Psoas muscle (tissue), 8 donors: ENCODE measurements around the gene TXNDC2. TPM values are rescaled to one million over a fixed set of nuclear protein-coding genes. Genes with fewer than 3 reads are reported as not detected.

Source experiments
- ATAC-seq, 4 donors: fragments of 200-7000 bp; cut with Tn5 transposase; one replicate each; pipeline ENCODE4 v1.9.1; 2020; ENCODE audit warnings: moderate library complexity in 3 of 4, mild to moderate bottlenecking in 2 of 4
- DNase-seq, 2 donors: peaks; one replicate each; pipeline ENCODE4 v3.0.0-alpha.2; 2020
- H3K27ac ChIP-seq: fragments of 200-600 bp; one replicate; pipeline ENCODE4 v1.8.0; 2022
- H3K27me3 ChIP-seq, 3 donors: fragments of 200-600 bp in 1 of 3; one replicate each; pipeline versions ENCODE4 v1.6.1 to v1.8.0; 2013 to 2022; ENCODE audit warnings: low read length in 2 of 3, mild to moderate bottlenecking in 2 of 3, moderate library complexity in 1 of 3; ENCODE audit not compliant: insufficient read depth in 3 of 3
- H3K36me3 ChIP-seq, 2 donors: fragments of 200-600 bp in 1 of 2; one replicate each; pipeline versions ENCODE4 v1.6.1 to v1.8.0; 2013 to 2022; ENCODE audit warnings: low read depth in 1 of 2, mild to moderate bottlenecking in 1 of 2, moderate library complexity in 1 of 2; ENCODE audit not compliant: insufficient read depth in 1 of 2
- H3K4me1 ChIP-seq: fragments of 200-600 bp; one replicate; pipeline ENCODE4 v1.8.0; 2022
- H3K4me3 ChIP-seq: fragments of 200-600 bp; one replicate; pipeline ENCODE4 v1.8.0; 2022; ENCODE audit warnings: mild to moderate bottlenecking
- H3K9me3 ChIP-seq: fragments of 200-600 bp; one replicate; pipeline ENCODE4 v1.8.0; 2022
- CTCF ChIP-seq: fragments of 200-600 bp; IDR thresholded peaks from one replicate; pipeline ENCODE4 v1.8.0; 2022; ENCODE audit warnings: antibody characterized with exemption
- WGBS, 3 donors: extraction: QIAGEN DNeasy Blood & Tissue Kit; methylation state at CpG; one replicate each; pipeline versions ENCODE4 v1.1.6 to v1.1.7; 2013; 5-methylcytosine and 5-hydroxymethylcytosine counted together
- intact Hi-C, 2 donors: fragments of 100-400 bp; cut with DNase I; formaldehyde crosslinking; loops; one replicate each; pipeline versions ENCODE4 v1.11.0 to v1.14.2; 2022
- polyA plus RNA-seq, 3 donors: library from polyadenylated mRNA; stranded (reverse); fragments of 200-250 nt; gene quantifications; one replicate each; pipeline ENCODE4 v1.2.3, GENCODE V29; 2013
- total RNA-seq, 4 donors: library from RNA; stranded (reverse); fragmentation: NEBNext Ultra II Directional in 2 of 4; extraction: Animal tissue kit (Norgen Biotek cat#: 25700) in 2 of 4; gene quantifications; one replicate each; pipeline versions ENCODE4 v1.2.1 to v1.2.4, GENCODE V29; 2021 to 2023
- donor health status: healthy with polysubstance abuse.
- donor health status: DM: no; HTN: no; CAD: no; lungs with moderate emphysema.
- donor health status: Bipolar disorder and iron deficiency.
- donor health status: healthy.
- donor health status: DM: yes; HTN: yes; CAD: no.
- donor health status: DM: no; HTN: no; CAD: no.
- donor health status: DM: no; HTN: no; CAD: no.
- donor health status: DM: yes; HTN: yes; CAD: no.

Gene TXNDC2
- total and polyA plus RNA-seq, 7 donors, result 0.04 to 0.19 TPM; not detected in 5

- WGBS, 3 donors, result 58 to 71% (median 64%) methylated on average over 8 of the region's 8 CpGs
- H3K9me3 ChIP-seq, result no peaks in the 10 kb centered on the region
- no peak for DNase-seq
- ATAC-seq, result no peak
- no peaks in the 10 kb centered on the region for H3K27me3 ChIP-seq
- no peak overlapping the region for H3K27ac ChIP-seq
- peak overlapping the region; percentile 5 for H3K4me3 ChIP-seq
- peaks cover 92% of the 10 kb centered on the region for H3K4me1 ChIP-seq
- H3K36me3 ChIP-seq, result no peaks in the 10 kb centered on the region
- no peak for TF ChIP-seq CTCF
- intact Hi-C loops, result loop anchor here in 1 of 2 donors (10.0 kb wide), 1 partner anchor 115 kb away; no protein-coding TSS in a partner anchor
These were observed 33.9 kb downstream of the TXNDC2 start for GRCh38 chr18:9919564-9920232.

GRCh38 chr18:9922592-9923311 is 37.0 kb downstream of the TXNDC2 start:
- no peak for DNase-seq
- Histone ChIP-seq H3K9me3 (no peaks in the 10 kb centered on the region), H3K27me3 (no peaks in the 10 kb centered on the region), H3K4me1 (peaks cover 99% of the 10 kb centered on the region), H3K36me3 (no peaks in the 10 kb centered on the region), H3K4me3 (peak overlapping the region; percentile 26), H3K27ac (peak overlapping the region; percentile 17)
- intact Hi-C loops, result no loop called here
- WGBS, 3 donors, result 32 to 48% (median 39%) methylated on average over 4 of the region's 4 CpGs
- ATAC-seq, result peak in 3 of 4 donors; percentile 34 to 46 (median 41)
- TF ChIP-seq CTCF, result no peak

- Histone ChIP-seq H3K9me3 (no peaks in the 10 kb centered on the region), H3K36me3 (no peaks in the 10 kb centered on the region), H3K27me3 (no peaks in the 10 kb centered on the region), H3K4me3 (peak overlapping the region; percentile 23), H3K27ac (peak overlapping the region; percentile 13), H3K4me1 (peaks cover 99% of the 10 kb centered on the region)
- no peak for TF ChIP-seq CTCF
- DNase-seq (no peak), ATAC-seq (no peak)
- WGBS, 3 donors, result 27 to 39% (median 31%) methylated on average over 4 of the region's 4 CpGs
- intact Hi-C loops, result no loop called here
These were observed 38.7 kb downstream of the TXNDC2 start for GRCh38 chr18:9924371-9924943.

GRCh38 chr18:9925369-9925768 is 39.6 kb downstream of the TXNDC2 start:
- Histone ChIP-seq H3K4me3 (peak overlapping the region; percentile 3), H3K4me1 (peaks cover 99% of the 10 kb centered on the region), H3K36me3 (no peaks in the 10 kb centered on the region), H3K27me3 (no peaks in the 10 kb centered on the region), H3K27ac (peak overlapping the region; percentile 13), H3K9me3 (no peaks in the 10 kb centered on the region)
- intact Hi-C loops, result no loop called here
- ATAC-seq (peak in 2 of 4 donors; percentile 32 to 43), DNase-seq (no peak)
- TF ChIP-seq CTCF, result no peak
- WGBS, 3 donors, result 30 to 50% (median 35%) methylated on average over 1 of the region's 1 CpG
